Caco-2 (cell line): ENCODE measurements around the gene ZNF629. TPM values are rescaled to one million over a fixed set of nuclear protein-coding genes. Genes with fewer than 3 reads are reported as not detected.

Experiments used
- BruUV-seq: library from RNA; stranded (reverse); fragments of 400-500 nt; replicated peaks from 2 replicates; lab custom pipeline; 2021; lab: Mats Ljungman, UMichigan
- CTCF ChIA-PET: fragments of 300-600 bp; sonication (Branson Sonifier 250); formaldehyde crosslinking; loops from one replicate; lab custom pipeline; 2022; ENCODE audit warnings: antibody characterized with exemption; lab: Charles Lee
- POLR2A ChIA-PET: fragments of 300-600 bp; sonication (Branson Sonifier 250); formaldehyde crosslinking; loops from one replicate; lab custom pipeline; 2022; ENCODE audit warnings: antibody characterized with exemption; lab: Charles Lee
- DNase-seq, 2 experiments: peaks; one replicate each; pipeline versions ENCODE4 v3.0.0 to v3.0.0-alpha.2; 2020 to 2022
- H3K27me3 ChIP-seq: replicated peaks from 2 replicates; pipeline ENCODE4 v1.6.0; 2011; ENCODE audit warnings: low read length; ENCODE audit not compliant: control insufficient read depth, insufficient read depth
- H3K36me3 ChIP-seq: 2 replicates; pipeline ENCODE4 v1.5.1; 2011; ENCODE audit warnings: low read length; ENCODE audit not compliant: control insufficient read depth, insufficient read depth
- H3K4me1 ChIP-seq: fragments of 250-450 bp; sonication (Bioruptor Pico); 2 replicates; pipeline ENCODE4 v1.5.1; 2020; ENCODE audit warnings: mild to moderate bottlenecking
- H3K4me3 ChIP-seq: 2 replicates; pipeline ENCODE4 v1.5.1; 2011; ENCODE audit warnings: low read depth, mild to moderate bottlenecking, control low read depth, low read length
- H3K9me3 ChIP-seq: fragments of 250-450 bp; sonication (Bioruptor Pico); 2 replicates; pipeline ENCODE4 v1.5.1; 2020; ENCODE audit warnings: mild to moderate bottlenecking, moderate library complexity
- H3K27ac Mint-ChIP-seq: one replicate; pipeline ENCODE4 v1.8.0; 2022; ENCODE audit warnings: mixed read lengths; ENCODE audit not compliant: unreplicated experiment
- H3K27me3 Mint-ChIP-seq: one replicate; pipeline ENCODE4 v1.8.0; 2022; ENCODE audit warnings: mixed read lengths; ENCODE audit not compliant: insufficient read depth, unreplicated experiment
- H3K36me3 Mint-ChIP-seq: one replicate; pipeline ENCODE4 v1.8.0; 2022; ENCODE audit warnings: mild to moderate bottlenecking, mixed read lengths; ENCODE audit not compliant: insufficient read depth, unreplicated experiment
- H3K4me1 Mint-ChIP-seq: one replicate; pipeline ENCODE4 v1.8.0; 2022; ENCODE audit warnings: low read depth, mixed read lengths; ENCODE audit not compliant: unreplicated experiment
- H3K4me3 Mint-ChIP-seq: one replicate; pipeline ENCODE4 v1.8.0; 2022; ENCODE audit warnings: mild to moderate bottlenecking, moderate library complexity, mixed read lengths; ENCODE audit not compliant: unreplicated experiment
- H3K9me3 Mint-ChIP-seq: one replicate; pipeline ENCODE4 v1.8.0; 2022; ENCODE audit warnings: mixed read lengths; ENCODE audit not compliant: unreplicated experiment
- CTCF ChIP-seq, 2 experiments: fragments of 200-600 bp in 1 of 2; IDR thresholded peaks; 1 replicate in 1 of 2; 2 replicates in 1 of 2; pipeline versions ENCODE4 v1.5.1 to v1.8.0; 2011 to 2022; ENCODE audit warnings: antibody characterized with exemption in 1 of 2, control low read depth in 1 of 2, inconsistent platforms in 1 of 2, low read depth in 1 of 2, low read length in 1 of 2, mild to moderate bottlenecking in 1 of 2, moderate library complexity in 1 of 2; ENCODE audit not compliant: insufficient read depth in 1 of 2, severe bottlenecking in 1 of 2, unreplicated experiment in 1 of 2
- intact Hi-C: fragments of 100-400 bp; cut with micrococcal nuclease; formaldehyde crosslinking; loops from one replicate; pipeline ENCODE4 v1.10.0; 2022; ENCODE audit not compliant: unreplicated experiment
- total RNA-seq: library from RNA; stranded (reverse); gene quantifications from 2 replicates; pipeline ENCODE4 v1.2.3, GENCODE V29; 2022

The ZNF629 gene
- total RNA-seq, 1 experiment from 2014 or later, result 20.6 TPM

- Histone ChIP-seq H3K4me3 (no peak overlapping the region), H3K9me3 (no peaks in the 10 kb centered on the region), H3K36me3 (peaks cover 8% of the 10 kb centered on the region), H3K4me1 (peaks cover 27% of the 10 kb centered on the region), H3K27me3 (no peaks in the 10 kb centered on the region)
- ChIA-PET CTCF (no interaction called here), POLR2A (no interaction called here)
- DNase-seq, result no peak
- H3K27ac Mint-ChIP-seq, result no peak overlapping the region
- BruUV-seq, result no TSS peak
- H3K36me3 Mint-ChIP-seq, result peaks cover 78% of the 10 kb centered on the region
- TF ChIP-seq CTCF (IDR thresholded peaks at IDR 0.05; ENCODE audit: insufficient read depth in 1 of 2, low read depth in 1 of 2, low read length in 1 of 2, severe bottlenecking in 1 of 2, unreplicated experiment in 1 of 2), result no peak
- H3K4me1 Mint-ChIP-seq, result peaks cover 30% of the 10 kb centered on the region
- intact Hi-C loops, result no loop called here
- H3K4me3 Mint-ChIP-seq, result no peak overlapping the region
- no peaks in the 10 kb centered on the region for H3K27me3 Mint-ChIP-seq
- no peaks in the 10 kb centered on the region for H3K9me3 Mint-ChIP-seq
Measured at GRCh38 chr16:30737794-30738648, 49.0 kb downstream of the ZNF629 start.

GRCh38 chr16:30736995-30737793, 49.8 kb downstream of the ZNF629 start:
- no TSS peak for BruUV-seq
- Histone ChIP-seq H3K9me3 (no peaks in the 10 kb centered on the region), H3K4me1 (peaks cover 27% of the 10 kb centered on the region), H3K36me3 (peaks cover 8% of the 10 kb centered on the region), H3K4me3 (no peak overlapping the region), H3K27me3 (no peaks in the 10 kb centered on the region)
- intact Hi-C loops, result no loop called here
- Mint-ChIP-seq H3K27me3 (no peaks in the 10 kb centered on the region), H3K4me1 (peaks cover 28% of the 10 kb centered on the region), H3K4me3 (no peak overlapping the region), H3K9me3 (no peaks in the 10 kb centered on the region), H3K27ac (no peak overlapping the region), H3K36me3 (peaks cover 80% of the 10 kb centered on the region)
- no peak for DNase-seq
- no peak for TF ChIP-seq CTCF (IDR thresholded peaks at IDR 0.05; ENCODE audit: insufficient read depth in 1 of 2, low read depth in 1 of 2, low read length in 1 of 2, severe bottlenecking in 1 of 2, unreplicated experiment in 1 of 2)
- CTCF ChIA-PET, result no interaction called here
- POLR2A ChIA-PET, result no interaction called here

- Mint-ChIP-seq H3K36me3 (peaks cover 92% of the 10 kb centered on the region), H3K27me3 (no peaks in the 10 kb centered on the region), H3K27ac (no peak overlapping the region), H3K9me3 (no peaks in the 10 kb centered on the region), H3K4me3 (no peak overlapping the region), H3K4me1 (no peaks in the 10 kb centered on the region)
- ChIA-PET CTCF (no interaction called here), POLR2A (no interaction called here)
- no TSS peak for BruUV-seq
- Histone ChIP-seq H3K4me1 (no peaks in the 10 kb centered on the region), H3K9me3 (no peaks in the 10 kb centered on the region), H3K27me3 (no peaks in the 10 kb centered on the region), H3K4me3 (no peak overlapping the region), H3K36me3 (peaks cover 6% of the 10 kb centered on the region)
- intact Hi-C loops, result no loop called here
- no peak for DNase-seq
- no peak for TF ChIP-seq CTCF (IDR thresholded peaks at IDR 0.05; ENCODE audit: insufficient read depth in 1 of 2, low read depth in 1 of 2, low read length in 1 of 2, severe bottlenecking in 1 of 2, unreplicated experiment in 1 of 2)
Measured at GRCh38 chr16:30731411-30731810, 55.6 kb downstream of the ZNF629 start.
